Keratinocyte (primary cell): ENCODE data around the gene ZBTB45. TPM values are rescaled to one million over a fixed set of nuclear protein-coding genes. Genes with fewer than 3 reads are reported as not detected.
A peak's percentile ranks its signal among the peaks of the same experiment; 100 is the strongest.

ENCODE experiments used
- DNase-seq: peaks from one replicate; pipeline ENCODE4 v3.0.0-alpha.2; 2011; ENCODE audit warnings: low read depth, missing footprints, low spot score
- FAIRE-seq: peaks from 2 replicates; lab custom pipeline; 2011; peaks lifted over from hg19 to GRCh38; lab: Jason Lieb, UNC
- H2AFZ ChIP-seq: 2 replicates; pipeline ENCODE4 v1.6.0; 2012; ENCODE audit warnings: low read length, control low read depth, inconsistent platforms; ENCODE audit not compliant: control insufficient read depth
- H3K27ac ChIP-seq: 2 replicates; pipeline ENCODE4 v1.5.1; 2011; ENCODE audit warnings: low read length; ENCODE audit not compliant: control insufficient read depth, insufficient read depth
- H3K27me3 ChIP-seq: 3 replicates; pipeline ENCODE4 v1.6.0; 2011; ENCODE audit warnings: low read length; ENCODE audit not compliant: control insufficient read depth, insufficient read depth; ENCODE audit errors: extremely low read depth
- H3K36me3 ChIP-seq, 2 experiments: 2 replicates in 1 of 2; 3 replicates in 1 of 2; pipeline ENCODE4 v1.5.1; 2011; ENCODE audit warnings: low read length in 2 of 2, mild to moderate bottlenecking in 1 of 2; ENCODE audit not compliant: control insufficient read depth in 2 of 2, insufficient read depth in 2 of 2; ENCODE audit errors: extremely low read depth in 1 of 2
- H3K4me1 ChIP-seq: 3 replicates; pipeline ENCODE4 v1.5.1; 2011; ENCODE audit warnings: low read length; ENCODE audit not compliant: control insufficient read depth, insufficient read depth; ENCODE audit errors: extremely low read depth
- H3K4me2 ChIP-seq: 3 replicates; pipeline ENCODE4 v1.6.0; 2011; ENCODE audit warnings: low read depth, low read length; ENCODE audit not compliant: control insufficient read depth, insufficient read depth; ENCODE audit errors: extremely low read depth
- H3K4me3 ChIP-seq, 3 experiments: fragments of 200-600 bp in 1 of 3; sonication (generic) in 1 of 3; 2 replicates in 2 of 3; 3 replicates in 1 of 3; pipeline ENCODE4 v1.5.1; 2011 to 2016; ENCODE audit warnings: low read length in 3 of 3, mild to moderate bottlenecking in 3 of 3, control low read depth in 2 of 3, inconsistent platforms in 1 of 3, low read depth in 1 of 3, mixed read lengths in 1 of 3, mixed run types in 1 of 3, moderate library complexity in 1 of 3; ENCODE audit not compliant: control insufficient read depth in 2 of 3, insufficient read depth in 2 of 3; ENCODE audit errors: extremely low read depth in 1 of 3
- H3K79me2 ChIP-seq: 2 replicates; pipeline ENCODE4 v1.6.0; 2012; ENCODE audit warnings: low read length; ENCODE audit not compliant: control insufficient read depth, insufficient read depth
- H3K9ac ChIP-seq: 3 replicates; pipeline ENCODE4 v1.6.0; 2011; ENCODE audit warnings: low read length; ENCODE audit not compliant: control insufficient read depth, insufficient read depth; ENCODE audit errors: extremely low read depth
- H3K9me1 ChIP-seq: 3 replicates; pipeline ENCODE4 v1.6.0; 2011; ENCODE audit warnings: low read length; ENCODE audit not compliant: control insufficient read depth, insufficient read depth; ENCODE audit errors: extremely low read depth
- H3K9me3 ChIP-seq: 2 replicates; pipeline ENCODE4 v1.5.1; 2012; ENCODE audit warnings: low read depth, low read length; ENCODE audit not compliant: control insufficient read depth
- H4K20me1 ChIP-seq: 3 replicates; pipeline ENCODE4 v1.6.0; 2011; ENCODE audit warnings: low read length; ENCODE audit not compliant: control insufficient read depth, insufficient read depth; ENCODE audit errors: extremely low read depth
- EZH2 ChIP-seq: IDR thresholded peaks from one replicate; pipeline ENCODE4 v1.6.1; 2012; ENCODE audit warnings: inconsistent platforms, mild to moderate bottlenecking, low read length, moderate library complexity
- dilution Hi-C: fragments of 300-500 bp; cut with MboI; formaldehyde crosslinking; loops from one replicate; pipeline ENCODE4 v1.7.0; 2020; ENCODE audit warnings: low sequenced_read_pairs; ENCODE audit not compliant: extremely low pct_ligation_motif_present
- polyA plus RNA-seq, 5 experiments: library from polyadenylated mRNA; depleted of rRNA in 3 of 5; stranded (reverse) in 3 of 5; stranded (forward) in 1 of 5; unstranded in 1 of 5; fragments of >200 nt; gene quantifications; 1 replicate in 1 of 5; 2 replicates in 3 of 5; 3 replicates in 1 of 5; pipeline versions ENCODE4 v1.2.1 to v1.2.3, GENCODE V29; 2011 to 2012; ENCODE audit warnings: missing spikeins in 2 of 5, low read depth in 1 of 5, low replicate concordance in 1 of 5
- TF ChIP-seq, protein P1 (sequence below), 3 experiments: IDR thresholded peaks in 1 of 3; conservative IDR thresholded peaks in 1 of 3; optimal IDR thresholded peaks in 1 of 3; 2 replicates in 2 of 3; 3 replicates in 1 of 3; pipeline versions ENCODE3 to v1.5.1; 2011; ENCODE audit warnings: low read length in 3 of 3, mild to moderate bottlenecking in 3 of 3, moderate library complexity in 2 of 3, control low read depth in 1 of 3, inconsistent platforms in 1 of 3; ENCODE audit not compliant: insufficient read depth in 2 of 3; ENCODE audit errors: extremely low read depth in 1 of 3

Gene ZBTB45
- polyA plus RNA-seq, 1 donor (not counting 4 experiments of a cell fraction or from before 2014, with no cell fraction given): 3.1 TPM

DNA sequence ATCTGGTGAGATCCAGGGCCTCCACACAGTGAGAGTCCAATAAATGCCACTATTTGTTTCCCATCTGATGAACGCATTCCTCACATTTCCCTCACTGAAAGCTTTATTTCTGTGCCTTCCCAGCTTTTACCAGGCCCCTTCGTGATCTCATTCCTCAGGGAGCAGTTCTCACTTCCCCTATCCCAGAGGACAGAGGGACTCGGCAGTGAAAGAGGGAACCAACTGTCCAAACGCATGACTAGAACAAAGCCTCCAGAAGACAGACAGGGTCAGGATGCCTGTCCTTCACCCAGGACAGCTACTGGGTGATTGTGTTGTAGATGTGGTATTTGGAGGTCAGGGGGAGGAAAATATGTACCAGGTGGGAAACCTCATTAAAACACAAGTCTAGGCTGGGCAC, 2.0 kb upstream of the ZBTB45 start:
- H3K27ac ChIP-seq: no peak overlapping the region
- peaks cover 4 to 5% of the 10 kb centered on the region in 2 experiments for H3K36me3 ChIP-seq
- no peak overlapping the region for H3K4me3 ChIP-seq
- H3K9ac ChIP-seq: no peak overlapping the region
- no peak for FAIRE-seq
- H3K4me2 ChIP-seq: no peak overlapping the region
- no peaks in the 10 kb centered on the region for H3K9me3 ChIP-seq
- DNase-seq: no peak
- peaks cover 13% of the 10 kb centered on the region for H3K4me1 ChIP-seq
- no peak for TF ChIP-seq EZH2
- TF ChIP-seq, protein P1, sequence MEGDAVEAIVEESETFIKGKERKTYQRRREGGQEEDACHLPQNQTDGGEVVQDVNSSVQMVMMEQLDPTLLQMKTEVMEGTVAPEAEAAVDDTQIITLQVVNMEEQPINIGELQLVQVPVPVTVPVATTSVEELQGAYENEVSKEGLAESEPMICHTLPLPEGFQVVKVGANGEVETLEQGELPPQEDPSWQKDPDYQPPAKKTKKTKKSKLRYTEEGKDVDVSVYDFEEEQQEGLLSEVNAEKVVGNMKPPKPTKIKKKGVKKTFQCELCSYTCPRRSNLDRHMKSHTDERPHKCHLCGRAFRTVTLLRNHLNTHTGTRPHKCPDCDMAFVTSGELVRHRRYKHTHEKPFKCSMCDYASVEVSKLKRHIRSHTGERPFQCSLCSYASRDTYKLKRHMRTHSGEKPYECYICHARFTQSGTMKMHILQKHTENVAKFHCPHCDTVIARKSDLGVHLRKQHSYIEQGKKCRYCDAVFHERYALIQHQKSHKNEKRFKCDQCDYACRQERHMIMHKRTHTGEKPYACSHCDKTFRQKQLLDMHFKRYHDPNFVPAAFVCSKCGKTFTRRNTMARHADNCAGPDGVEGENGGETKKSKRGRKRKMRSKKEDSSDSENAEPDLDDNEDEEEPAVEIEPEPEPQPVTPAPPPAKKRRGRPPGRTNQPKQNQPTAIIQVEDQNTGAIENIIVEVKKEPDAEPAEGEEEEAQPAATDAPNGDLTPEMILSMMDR (optimal IDR thresholded peaks at IDR 0.05 in 1 of 3, IDR thresholded peaks at IDR 0.05 in 1 of 3, conservative IDR thresholded peaks at IDR 0.05 in 1 of 3; ENCODE audit: extremely low read depth in 1 of 3, insufficient read depth in 2 of 3, low read length in 3 of 3): no peak
- H4K20me1 ChIP-seq: no peaks in the 10 kb centered on the region
- no peaks in the 10 kb centered on the region for H3K9me1 ChIP-seq
- H3K27me3 ChIP-seq: no peaks in the 10 kb centered on the region
- no peak overlapping the region for H2AFZ ChIP-seq
- dilution Hi-C loops: no loop called here
- H3K79me2 ChIP-seq: peaks cover 25% of the 10 kb centered on the region

DNA sequence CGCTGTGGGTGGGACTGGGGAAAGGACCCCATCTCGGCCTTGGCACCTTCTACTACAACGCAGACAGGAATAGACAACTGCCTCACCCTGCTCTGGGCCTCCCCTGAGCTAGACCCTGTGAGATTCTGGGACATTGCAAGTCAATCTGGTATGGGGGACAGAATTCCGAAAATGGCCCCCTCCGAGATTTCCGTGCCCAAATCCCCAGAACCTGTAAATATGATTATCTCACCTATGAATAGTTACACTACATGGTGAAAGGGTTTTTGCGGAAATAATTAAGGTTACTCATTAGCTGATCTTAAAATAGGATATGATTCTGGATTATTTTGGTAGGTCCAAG, 618 bp upstream of the ZBTB45 start:
- H3K27me3 ChIP-seq: no peaks in the 10 kb centered on the region
- peak overlapping the region; percentile 93 for H2AFZ ChIP-seq
- peak overlapping the region; percentile 74 to 87 (median 85) for H3K4me3 ChIP-seq
- H3K36me3 ChIP-seq: peaks cover 5 to 12% of the 10 kb centered on the region in 2 experiments
- dilution Hi-C loops: no loop called here
- FAIRE-seq (no peak), DNase-seq (no peak)
- TF ChIP-seq, protein P1 (optimal IDR thresholded peaks at IDR 0.05 in 1 of 3, IDR thresholded peaks at IDR 0.05 in 1 of 3, conservative IDR thresholded peaks at IDR 0.05 in 1 of 3; ENCODE audit: extremely low read depth in 1 of 3, insufficient read depth in 2 of 3, low read length in 3 of 3): no peak
- no peak for TF ChIP-seq EZH2
- no peaks in the 10 kb centered on the region for H3K9me3 ChIP-seq
- H3K79me2 ChIP-seq: peaks cover 39% of the 10 kb centered on the region
- H3K4me1 ChIP-seq: peaks cover 13% of the 10 kb centered on the region
- H3K4me2 ChIP-seq: peak overlapping the region; percentile 92
- H4K20me1 ChIP-seq: no peaks in the 10 kb centered on the region
- no peaks in the 10 kb centered on the region for H3K9me1 ChIP-seq
- H3K27ac ChIP-seq: peak overlapping the region; percentile 85
- peak overlapping the region; percentile 91 for H3K9ac ChIP-seq
